ENCODE data around the gene CHPF2.

GRCh38 chr7:151275813-151276577, 43.7 kb downstream of the CHPF2 start:
- no peak for TF ChIP-seq CTCF (IDR thresholded peaks at IDR 0.05)
- TF ChIP-seq ZFX (IDR thresholded peaks at IDR 0.05; ENCODE audit: borderline replicate concordance) = no peak

All from 22Rv1 (cell line).